HepG2 (cell line): ENCODE measurements around the gene CRHR1. TPM values are rescaled to one million over a fixed set of nuclear protein-coding genes. Genes with fewer than 3 reads are reported as not detected.

Experiments used
- ATAC-seq: fragments of 200-7000 bp; cut with Tn5 transposase; 3 replicates; pipeline ENCODE4 v1.9.1; 2020; ENCODE audit warnings: mild to moderate bottlenecking, moderate library complexity
- BruUV-seq: library from RNA; stranded (reverse); fragments of 400-500 nt; replicated peaks from 2 replicates; lab custom pipeline; 2021; lab: Mats Ljungman, UMichigan
- CTCF ChIA-PET: fragments of 300-600 bp; formaldehyde crosslinking; extraction: SDS; loops from one replicate; lab custom pipeline; 2021; ENCODE audit warnings: low total read pairs, inconsistent platforms, low intra/inter-chr PET ratio; lab: Yijun Ruan, JAX
- POLR2A ChIA-PET: fragments of 350-600 bp; sonication (Branson Sonifier 250); formaldehyde crosslinking; loops from one replicate; lab custom pipeline; 2020; ENCODE audit warnings: antibody characterized with exemption, inconsistent platforms; lab: Yijun Ruan, JAX
- DNase-seq: peaks from one replicate; pipeline ENCODE4 v3.0.0-alpha.2; 2015; ENCODE audit warnings: low spot score
- FAIRE-seq: peaks from 3 replicates; lab custom pipeline; 2011; peaks lifted over from hg19 to GRCh38; lab: Jason Lieb, UNC
- H2AFZ ChIP-seq: one replicate; pipeline ENCODE4 v1.6.1; 2011; ENCODE audit warnings: low read length, inconsistent platforms
- H3K27ac ChIP-seq: fragments of 300-600 bp; 3 replicates; pipeline ENCODE4 v1.8.0; 2011; ENCODE audit warnings: mixed run types, mild to moderate bottlenecking, mixed read lengths, low read length, inconsistent platforms; ENCODE audit not compliant: insufficient read depth; ENCODE audit errors: extremely low read length
- H3K27me3 ChIP-seq, 2 experiments: fragments of 200-600 bp in 1 of 2; 2 replicates in 1 of 2; 3 replicates in 1 of 2; pipeline versions ENCODE4 v1.6.0 to v1.8.0; 2011; ENCODE audit warnings: low read length in 2 of 2, mild to moderate bottlenecking in 2 of 2, moderate library complexity in 2 of 2, inconsistent platforms in 1 of 2; ENCODE audit not compliant: insufficient read depth in 2 of 2, control insufficient read depth in 1 of 2
- H3K36me3 ChIP-seq, 2 experiments: fragments of 200-600 bp in 1 of 2; replicated peaks in 1 of 2; 2 replicates in 1 of 2; 3 replicates in 1 of 2; pipeline versions ENCODE4 v1.5.1 to v1.8.0; 2011; ENCODE audit warnings: low read length in 2 of 2, inconsistent platforms in 1 of 2; ENCODE audit not compliant: insufficient read depth in 2 of 2, control insufficient read depth in 1 of 2
- H3K4me1 ChIP-seq: 2 replicates; pipeline ENCODE4 v1.5.1; 2012; ENCODE audit warnings: low read length, inconsistent platforms; ENCODE audit not compliant: insufficient read depth
- H3K4me2 ChIP-seq: 2 replicates; pipeline ENCODE4 v1.6.0; 2011; ENCODE audit warnings: low read depth, low read length, inconsistent platforms
- H3K4me3 ChIP-seq, 3 experiments: fragments of 200-600 bp in 1 of 3; sonication (generic), shearing (Covaris generic) in 1 of 3; replicated peaks in 1 of 3; 2 replicates each; pipeline ENCODE4 v1.5.1; 2011 to 2016; ENCODE audit warnings: low read length in 3 of 3, inconsistent platforms in 2 of 3, low read depth in 2 of 3, mild to moderate bottlenecking in 2 of 3, control low read depth in 1 of 3, mixed read lengths in 1 of 3; ENCODE audit not compliant: insufficient read depth in 1 of 3
- H3K79me2 ChIP-seq: one replicate; pipeline ENCODE4 v1.6.1; 2011; ENCODE audit warnings: low read length, inconsistent platforms; ENCODE audit not compliant: insufficient read depth
- H3K9ac ChIP-seq: 2 replicates; pipeline ENCODE4 v1.6.0; 2011; ENCODE audit warnings: mild to moderate bottlenecking, low read depth, low read length, inconsistent platforms; ENCODE audit not compliant: insufficient read depth
- H3K9me3 ChIP-seq: 2 replicates; pipeline ENCODE4 v1.5.1; 2012; ENCODE audit warnings: mild to moderate bottlenecking, low read length
- H4K20me1 ChIP-seq: 2 replicates; pipeline ENCODE4 v1.6.0; 2011; ENCODE audit warnings: inconsistent platforms, mild to moderate bottlenecking, low read length, moderate library complexity; ENCODE audit not compliant: insufficient read depth
- CENPX ChIP-seq: sonication (generic); formaldehyde crosslinking; IDR thresholded peaks from 2 replicates; pipeline ENCODE4 v1.9.0; 2021; ENCODE audit warnings: mild to moderate bottlenecking, missing genetic modification reagents, moderate library complexity
- FOSL2 ChIP-seq: sonication (generic); formaldehyde crosslinking; IDR thresholded peaks from 2 replicates; pipeline ENCODE4 v1.4.0; 2020; ENCODE audit warnings: missing genetic modification reagents
- GRHL1 ChIP-seq: sonication (generic); formaldehyde crosslinking; conservative IDR thresholded peaks from 2 replicates; pipeline ENCODE4 v1.8.0; 2022; ENCODE audit warnings: missing genetic modification reagents
- HOXA5 ChIP-seq: sonication (generic); formaldehyde crosslinking; IDR thresholded peaks from 2 replicates; pipeline ENCODE4 v1.4.0; 2020; ENCODE audit warnings: missing genetic modification reagents
- IKZF4 ChIP-seq: sonication (generic); formaldehyde crosslinking; IDR thresholded peaks from 2 replicates; pipeline ENCODE4 v1.5.1; 2020; ENCODE audit warnings: borderline replicate concordance, mild to moderate bottlenecking, low read depth, missing genetic modification reagents; ENCODE audit errors: not compliant biosample characterization
- KAT7 ChIP-seq: IDR thresholded peaks from 2 replicates; pipeline ENCODE4 v1.6.1; 2018; ENCODE audit warnings: borderline replicate concordance, missing compliant biosample characterization
- KLF9 ChIP-seq: IDR thresholded peaks from 2 replicates; pipeline ENCODE4 v1.6.1; 2016; ENCODE audit warnings: low read depth
- THYN1 ChIP-seq: sonication (generic); formaldehyde crosslinking; IDR thresholded peaks from 2 replicates; pipeline ENCODE4 v1.8.1; 2023; ENCODE audit warnings: low read depth, mild to moderate bottlenecking, moderate library complexity, missing genetic modification reagents, borderline replicate concordance
- UBTF ChIP-seq: sonication (generic); formaldehyde crosslinking; IDR thresholded peaks from 2 replicates; pipeline ENCODE4 v1.4.0; 2020; ENCODE audit warnings: mild to moderate bottlenecking, missing genetic modification reagents
- ZBTB43 ChIP-seq: sonication (generic); formaldehyde crosslinking; conservative IDR thresholded peaks from 2 replicates; pipeline ENCODE4 v1.4.0; 2020; ENCODE audit warnings: missing genetic modification reagents
- ZKSCAN1 ChIP-seq: fragments of 150-350 bp; IDR thresholded peaks from 2 replicates; pipeline ENCODE4 v1.6.1; 2014; ENCODE audit warnings: low read length
- ZNF331 ChIP-seq: sonication (generic); formaldehyde crosslinking; IDR thresholded peaks from 2 replicates; pipeline ENCODE4 v1.4.0; 2020; ENCODE audit warnings: missing genetic modification reagents
- ZNF383 ChIP-seq: sonication (generic); formaldehyde crosslinking; IDR thresholded peaks from 2 replicates; pipeline ENCODE4 v1.4.0; 2020; ENCODE audit warnings: missing genetic modification reagents, mild to moderate bottlenecking, borderline replicate concordance
- ZNF530 ChIP-seq: sonication (generic); formaldehyde crosslinking; IDR thresholded peaks from 2 replicates; pipeline ENCODE4 v1.5.0; 2020; ENCODE audit warnings: low read depth, mild to moderate bottlenecking, missing genetic modification reagents
- WGBS: methylation state at CpG from one replicate; pipeline ENCODE4 v1.1.6; 2017; ENCODE audit warnings: low lambda C conversion rate; 5-methylcytosine and 5-hydroxymethylcytosine counted together
- in situ Hi-C: cut with HindIII; loops from 2 replicates; pipeline ENCODE4 v1.10.0; 2017; ENCODE audit warnings: low pct_unique_long_range_greater_than_20kb; ENCODE audit not compliant: extremely low pct_ligation_motif_present
- intact Hi-C: fragments of 100-400 bp; cut with micrococcal nuclease; formaldehyde crosslinking; loops from one replicate; pipeline ENCODE4 v1.10.0; 2022; ENCODE audit not compliant: unreplicated experiment
- polyA plus RNA-seq, 8 experiments: library from polyadenylated mRNA; depleted of rRNA in 3 of 8; stranded (reverse) in 7 of 8; unstranded in 1 of 8; fragments of >200 nt; fragmentation: Illumina TruSeq in 4 of 8; extraction: Trizol in 4 of 8; gene quantifications; 2 replicates each; pipeline versions ENCODE4 v1.2.1 to v1.2.3, GENCODE V29; 2011 to 2016; ENCODE audit warnings: low read depth in 4 of 8, missing spikeins in 1 of 8, mixed read lengths in 1 of 8; ENCODE audit not compliant: insufficient read depth in 1 of 8
- total RNA-seq, 5 experiments: library from RNA; depleted of rRNA; stranded (reverse); fragments of >200 nt; fragmentation: Illumina TruSeq; extraction: Trizol; gene quantifications; 2 replicates each; pipeline ENCODE4 v1.2.3, GENCODE V29; 2016; ENCODE audit warnings: low read depth in 1 of 5

CRHR1 gene
- total and polyA plus RNA-seq, 2 of the 13 experiments (the other 11 are each of a cell fraction or from before 2014, with no cell fraction given) = not detected

GRCh38 chr17:45833920-45834319, 49.8 kb downstream of the CRHR1 start:
- no peaks in the 10 kb centered on the region for H3K4me1 ChIP-seq
- H2AFZ ChIP-seq = no peak overlapping the region
- ATAC-seq (no peak), FAIRE-seq (no peak), DNase-seq (no peak)
- ChIA-PET POLR2A (no interaction called here), CTCF (no interaction called here)
- H3K4me3 ChIP-seq = no peak overlapping the region
- peaks cover 23 to 86% of the 10 kb centered on the region in 2 experiments for H3K27me3 ChIP-seq
- no peak overlapping the region for H3K9ac ChIP-seq
- no peak overlapping the region for H3K27ac ChIP-seq
- intact Hi-C loops = loop anchor here (2.0 kb wide), 1 partner anchor 193 kb away; no protein-coding TSS in a partner anchor
- no peaks in the 10 kb centered on the region for H3K79me2 ChIP-seq
- H4K20me1 ChIP-seq = no peaks in the 10 kb centered on the region
- BruUV-seq = no TSS peak
- no peaks in the 10 kb centered on the region for H3K9me3 ChIP-seq
- H3K4me2 ChIP-seq = no peak overlapping the region
- WGBS = 12% methylated on average over 5 of the region's 6 CpGs
- in situ Hi-C loops = loop anchor here (5.0 kb wide), 1 partner anchor 192 kb away; no protein-coding TSS in a partner anchor
- no peaks in the 10 kb centered on the region for H3K36me3 ChIP-seq
- TF ChIP-seq KLF9 = no peak
- no peak for TF ChIP-seq IKZF4
- TF ChIP-seq GRHL1 = no peak
- TF ChIP-seq KAT7 (CRISPR knock-in tag) = no peak
- no peak for TF ChIP-seq ZNF383 (CRISPR knock-in tag)
- TF ChIP-seq ZKSCAN1 = no peak
- no peak for TF ChIP-seq ZBTB43 (CRISPR knock-in tag)
- TF ChIP-seq HOXA5 = no peak
- no peak for TF ChIP-seq FOSL2 (CRISPR knock-in tag)
- no peak for TF ChIP-seq CENPX (CRISPR knock-in tag)
- no peak for TF ChIP-seq ZNF331 (CRISPR knock-in tag)
- no peak for TF ChIP-seq THYN1 (CRISPR knock-in tag)
- TF ChIP-seq ZNF530 (CRISPR knock-in tag) = no peak
- TF ChIP-seq UBTF (CRISPR knock-in tag) = no peak
